GM12878 (cell line): Measurements from ENCODE around the gene ZNF93.

Experiments
- BCL11A ChIP-seq: IDR thresholded peaks from 2 replicates; pipeline ENCODE4 v1.6.1; 2011; ENCODE audit warnings: low read depth, low read length
- EP300 ChIP-seq, 2 experiments: fragments of 150-350 bp in 1 of 2; IDR thresholded peaks; 2 replicates each; pipeline ENCODE4 v1.6.1; 2011 to 2012; ENCODE audit warnings: low read depth in 2 of 2, low read length in 2 of 2, borderline replicate concordance in 1 of 2, improper control_type of control experiment in 1 of 2, inconsistent platforms in 1 of 2; ENCODE audit not compliant: control insufficient read depth in 1 of 2
- HDGF ChIP-seq: fragments of 450-650 bp; IDR thresholded peaks from 2 replicates; pipeline ENCODE4 v1.6.1; 2016; ENCODE audit warnings: antibody characterized with exemption
- TBL1XR1 ChIP-seq: IDR thresholded peaks from 2 replicates; pipeline ENCODE4 v1.6.1; 2012; ENCODE audit warnings: low read depth, low read length, improper control_type of control experiment
- TF ChIP-seq, protein P1 (sequence below), 3 experiments: IDR thresholded peaks in 2 of 3; conservative IDR thresholded peaks in 1 of 3; 2 replicates each; pipeline ENCODE4 v1.5.1; 2011; ENCODE audit warnings: low read depth in 3 of 3, low read length in 3 of 3, mild to moderate bottlenecking in 3 of 3, control low read depth in 2 of 3, moderate library complexity in 2 of 3, inconsistent platforms in 1 of 3, mixed read lengths in 1 of 3; ENCODE audit not compliant: control insufficient read depth in 2 of 3, insufficient read depth in 1 of 3; ENCODE audit errors: extremely low read depth in 1 of 3

DNA sequence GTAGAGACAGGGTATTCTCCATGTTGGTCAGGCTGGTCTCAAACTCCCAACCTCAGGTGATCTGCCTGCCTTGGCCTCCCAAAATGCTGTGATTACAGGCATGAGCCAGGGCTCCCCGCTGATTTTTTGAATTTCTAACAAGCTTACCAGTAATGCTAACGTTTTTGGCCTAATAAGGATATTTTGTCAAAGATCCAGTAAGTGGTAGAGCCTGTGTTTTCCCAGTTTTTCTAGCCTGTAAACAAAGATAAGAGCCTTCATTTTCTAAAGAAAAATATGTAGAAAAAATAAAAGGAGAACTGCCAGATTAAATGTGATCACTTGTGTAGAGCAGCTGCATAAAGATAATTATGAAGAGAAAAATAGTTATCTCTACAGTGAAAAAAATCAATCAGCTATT, 37.7 kb downstream of the ZNF93 start:
- no peak for TF ChIP-seq HDGF
- TF ChIP-seq TBL1XR1, result no peak
- TF ChIP-seq, protein P1, sequence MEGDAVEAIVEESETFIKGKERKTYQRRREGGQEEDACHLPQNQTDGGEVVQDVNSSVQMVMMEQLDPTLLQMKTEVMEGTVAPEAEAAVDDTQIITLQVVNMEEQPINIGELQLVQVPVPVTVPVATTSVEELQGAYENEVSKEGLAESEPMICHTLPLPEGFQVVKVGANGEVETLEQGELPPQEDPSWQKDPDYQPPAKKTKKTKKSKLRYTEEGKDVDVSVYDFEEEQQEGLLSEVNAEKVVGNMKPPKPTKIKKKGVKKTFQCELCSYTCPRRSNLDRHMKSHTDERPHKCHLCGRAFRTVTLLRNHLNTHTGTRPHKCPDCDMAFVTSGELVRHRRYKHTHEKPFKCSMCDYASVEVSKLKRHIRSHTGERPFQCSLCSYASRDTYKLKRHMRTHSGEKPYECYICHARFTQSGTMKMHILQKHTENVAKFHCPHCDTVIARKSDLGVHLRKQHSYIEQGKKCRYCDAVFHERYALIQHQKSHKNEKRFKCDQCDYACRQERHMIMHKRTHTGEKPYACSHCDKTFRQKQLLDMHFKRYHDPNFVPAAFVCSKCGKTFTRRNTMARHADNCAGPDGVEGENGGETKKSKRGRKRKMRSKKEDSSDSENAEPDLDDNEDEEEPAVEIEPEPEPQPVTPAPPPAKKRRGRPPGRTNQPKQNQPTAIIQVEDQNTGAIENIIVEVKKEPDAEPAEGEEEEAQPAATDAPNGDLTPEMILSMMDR (IDR thresholded peaks at IDR 0.05 in 2 of 3, conservative IDR thresholded peaks at IDR 0.05 in 1 of 3; ENCODE audit: control insufficient read depth in 2 of 3, extremely low read depth in 1 of 3, insufficient read depth in 1 of 3, low read depth in 3 of 3, low read length in 3 of 3), result no peak
- TF ChIP-seq EP300 (IDR thresholded peaks at IDR 0.05; ENCODE audit: borderline replicate concordance in 1 of 2, control insufficient read depth in 1 of 2, low read depth in 2 of 2, low read length in 2 of 2), result no peak
- no peak for TF ChIP-seq BCL11A
